Gastrocnemius medialis (tissue), 4 donors: ENCODE measurements around the gene GMCL1. TPM values are rescaled to one million over a fixed set of nuclear protein-coding genes. Genes with fewer than 3 reads are reported as not detected.

Experiments used
- ATAC-seq, 2 donors: fragments of 150-250 bp; one replicate each; pipeline ENCODE4 v1.9.1; 2016
- DNase-seq, 2 donors: peaks; one replicate each; pipeline ENCODE4 v3.0.0-alpha.2; 2019
- H3K27ac ChIP-seq, 4 donors: fragments of 200-600 bp; sonication (generic); 1 replicate in 1 of 4; 2 replicates in 3 of 4; pipeline ENCODE4 v1.5.1; 2016 to 2018; ENCODE audit warnings: mild to moderate bottlenecking in 2 of 4, moderate library complexity in 1 of 4
- H3K27me3 ChIP-seq, 3 donors: fragments of 200-600 bp; sonication (generic) in 2 of 3; 1 replicate in 1 of 3; 2 replicates in 2 of 3; pipeline versions ENCODE4 v1.5.1 to v1.6.0; 2016 to 2019; ENCODE audit warnings: mild to moderate bottlenecking in 1 of 3, moderate library complexity in 1 of 3
- H3K36me3 ChIP-seq, 2 donors: fragments of 200-600 bp; sonication (generic) in 1 of 2; one replicate each; pipeline ENCODE4 v1.5.1; 2017 to 2018
- H3K4me1 ChIP-seq, 2 donors: fragments of 200-600 bp; sonication (generic) in 1 of 2; one replicate each; pipeline ENCODE4 v1.5.1; 2016 to 2017; ENCODE audit warnings: mild to moderate bottlenecking in 2 of 2
- H3K4me3 ChIP-seq, 4 donors: fragments of 200-600 bp; sonication (generic) in 3 of 4; 1 replicate in 1 of 4; 2 replicates in 3 of 4; pipeline ENCODE4 v1.5.1; 2016 to 2019; ENCODE audit warnings: mild to moderate bottlenecking in 2 of 4
- H3K9me3 ChIP-seq, 3 donors: fragments of 200-600 bp; sonication (generic) in 2 of 3; 1 replicate in 1 of 3; 2 replicates in 2 of 3; pipeline ENCODE4 v1.5.1; 2016 to 2019
- CTCF ChIP-seq, 5 experiments: fragments of 450-650 bp in 3 of 5; fragments of 200-600 bp in 2 of 5; sonication (generic) in 2 of 5; IDR thresholded peaks in 4 of 5; conservative IDR thresholded peaks in 1 of 5; 1 replicate in 4 of 5; 2 replicates in 1 of 5; pipeline ENCODE4 v1.5.1; 2016 to 2019; ENCODE audit warnings: antibody characterized with exemption in 5 of 5, mild to moderate bottlenecking in 3 of 5, moderate library complexity in 3 of 5
- POLR2A ChIP-seq, 2 donors: fragments of 450-650 bp; IDR thresholded peaks; one replicate each; pipeline ENCODE4 v1.6.1; 2017; ENCODE audit warnings: antibody characterized with exemption in 2 of 2, mild to moderate bottlenecking in 2 of 2, moderate library complexity in 2 of 2
- in situ Hi-C, 4 donors: fragments of 200-750 bp; cut with MboI; loops; one replicate each; pipeline versions ENCODE4 v1.15.0 to v1.8.0; 2017; ENCODE audit warnings: low sequenced_read_pairs in 4 of 4
- intact Hi-C: fragments of 100-400 bp; cut with DNase I; formaldehyde crosslinking; loops from one replicate; pipeline ENCODE4 v1.15.1; 2023; ENCODE audit warnings: low total_unique reads
- total RNA-seq, 4 donors: library from RNA; depleted of rRNA; stranded (reverse); fragments of >200 nt; gene quantifications; one replicate each; pipeline versions ENCODE4 v1.1.0 to v1.2.3, GENCODE V29; 2016

The GMCL1 gene
- total RNA-seq, 4 donors from 2014 or later, result 2.0 to 3.3 (median 3.3) TPM

- Histone ChIP-seq H3K27me3 (no peaks in the 10 kb centered on the region), H3K27ac (no peak overlapping the region), H3K36me3 (peaks cover 0 to 57% of the 10 kb centered on the region in 2 donors), H3K4me1 (no peaks in the 10 kb centered on the region), H3K9me3 (no peaks in the 10 kb centered on the region), H3K4me3 (no peak overlapping the region)
- TF ChIP-seq CTCF (IDR thresholded peaks at IDR 0.05 in 4 of 5, conservative IDR thresholded peaks at IDR 0.05 in 1 of 5) (no peak), POLR2A (IDR thresholded peaks at IDR 0.05) (no peak)
- intact Hi-C loops (no loop called here), in situ Hi-C loops (loop anchor here in 2 of 4 donors (25.0 kb wide), 1 partner anchor 244 kb away; no protein-coding TSS in a partner anchor)
- DNase-seq (no peak), ATAC-seq (no peak)
These were observed 23.6 kb upstream of the GMCL1 start for GRCh38 chr2:69805887-69806286.

GRCh38 chr2:69807821-69808540, 21.5 kb upstream of the GMCL1 start:
- no peaks in the 10 kb centered on the region for H3K4me1 ChIP-seq
- H3K27ac ChIP-seq, result no peak overlapping the region
- H3K9me3 ChIP-seq, result no peaks in the 10 kb centered on the region
- H3K4me3 ChIP-seq, result no peak overlapping the region
- peaks cover 0 to 75% of the 10 kb centered on the region in 2 donors for H3K36me3 ChIP-seq
- ATAC-seq, result no peak
- in situ Hi-C loops (loop anchor here in 2 of 4 donors (25.0 kb wide), 1 partner anchor 246 kb away; no protein-coding TSS in a partner anchor), intact Hi-C loops (no loop called here)
- H3K27me3 ChIP-seq, result no peaks in the 10 kb centered on the region
- no peak for TF ChIP-seq POLR2A (IDR thresholded peaks at IDR 0.05)
- DNase-seq, result no peak

- TF ChIP-seq POLR2A (IDR thresholded peaks at IDR 0.05) (no peak), CTCF (IDR thresholded peaks at IDR 0.05 in 4 of 5, conservative IDR thresholded peaks at IDR 0.05 in 1 of 5) (no peak)
- H3K4me1 ChIP-seq, result no peaks in the 10 kb centered on the region
- in situ Hi-C loops, result loop anchor here in 3 of 4 donors (5.0 to 25.0 kb wide), 3 partner anchors 88 to 253 kb away; no protein-coding TSS in a partner anchor
- DNase-seq, result no peak
- no peak overlapping the region for H3K27ac ChIP-seq
- no peak for ATAC-seq
- H3K27me3 ChIP-seq, result no peaks in the 10 kb centered on the region
- H3K36me3 ChIP-seq, result peaks cover 0 to 65% of the 10 kb centered on the region in 2 donors
- no peak overlapping the region for H3K4me3 ChIP-seq
- no peaks in the 10 kb centered on the region for H3K9me3 ChIP-seq
- intact Hi-C loops, result no loop called here
These were observed 18.9 kb upstream of the GMCL1 start for GRCh38 chr2:69810550-69810949.

- TF ChIP-seq CTCF (IDR thresholded peaks at IDR 0.05 in 4 of 5, conservative IDR thresholded peaks at IDR 0.05 in 1 of 5) (no peak), POLR2A (IDR thresholded peaks at IDR 0.05) (no peak)
- ATAC-seq (no peak), DNase-seq (no peak)
- no peak overlapping the region for H3K4me3 ChIP-seq
- no peak overlapping the region for H3K27ac ChIP-seq
- no peaks in the 10 kb centered on the region for H3K27me3 ChIP-seq
- H3K36me3 ChIP-seq, result peaks cover 0 to 62% of the 10 kb centered on the region in 2 donors
- in situ Hi-C loops, result loop anchor here in 3 of 4 donors (5.0 to 25.0 kb wide), 3 partner anchors 89 to 254 kb away; no protein-coding TSS in a partner anchor
- no peaks in the 10 kb centered on the region for H3K4me1 ChIP-seq
- intact Hi-C loops, result no loop called here
- no peaks in the 10 kb centered on the region for H3K9me3 ChIP-seq
These were observed 18.4 kb upstream of the GMCL1 start for GRCh38 chr2:69811018-69811417.

GRCh38 chr2:69811591-69811990, 17.9 kb upstream of the GMCL1 start:
- no peak for TF ChIP-seq POLR2A (IDR thresholded peaks at IDR 0.05)
- TF ChIP-seq CTCF (IDR thresholded peaks at IDR 0.05 in 4 of 5, conservative IDR thresholded peaks at IDR 0.05 in 1 of 5), result no peak
- ATAC-seq, result no peak
- Histone ChIP-seq H3K9me3 (no peaks in the 10 kb centered on the region), H3K4me3 (no peak overlapping the region), H3K27me3 (no peaks in the 10 kb centered on the region), H3K36me3 (peaks cover 0 to 56% of the 10 kb centered on the region in 2 donors), H3K4me1 (no peaks in the 10 kb centered on the region), H3K27ac (no peak overlapping the region)
- no peak for DNase-seq
- intact Hi-C loops, result no loop called here
- in situ Hi-C loops, result loop anchor here in 3 of 4 donors (5.0 to 25.0 kb wide), 3 partner anchors 89 to 254 kb away; no protein-coding TSS in a partner anchor
